GM10266 (cell line): ENCODE results near the gene AP1B1.
"Not testable (repeated sequence)": the region's sequence is repeated elsewhere in the genome, so short reads cannot be mapped to it uniquely, and the experiment has no call there.

Experiments used
- DNase-seq: peaks from one replicate; pipeline ENCODE4 v3.0.0; 2012; ENCODE audit errors: extremely low spot score
- CTCF ChIP-seq: IDR thresholded peaks from 2 replicates; pipeline ENCODE4 v1.5.1; 2012; ENCODE audit warnings: mild to moderate bottlenecking, low read depth; ENCODE audit not compliant: control insufficient read depth, insufficient read depth; ENCODE audit errors: missing control alignments

The AP1B1 gene

DNA sequence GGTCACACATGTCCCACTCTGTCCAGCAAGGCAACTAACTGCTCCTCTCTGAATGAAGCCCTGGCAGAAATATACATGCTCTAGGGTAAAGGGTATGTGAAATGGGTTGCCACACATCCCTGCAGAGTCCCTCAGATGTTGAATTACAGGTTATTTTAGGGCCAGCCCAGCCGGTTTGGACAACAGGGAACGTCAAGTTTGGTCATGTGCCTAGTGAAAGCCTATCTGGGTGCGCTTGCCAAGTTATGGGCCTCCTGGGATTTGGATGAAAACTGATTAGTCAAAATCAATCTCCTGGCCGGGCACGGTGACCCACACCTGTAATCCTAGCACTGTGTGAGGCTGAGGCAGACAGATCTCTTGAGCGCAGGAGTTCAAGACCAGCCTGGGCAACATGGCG, 10.4 kb downstream of the AP1B1 start:
- no peak for TF ChIP-seq CTCF
- DNase-seq = no peak

DNA sequence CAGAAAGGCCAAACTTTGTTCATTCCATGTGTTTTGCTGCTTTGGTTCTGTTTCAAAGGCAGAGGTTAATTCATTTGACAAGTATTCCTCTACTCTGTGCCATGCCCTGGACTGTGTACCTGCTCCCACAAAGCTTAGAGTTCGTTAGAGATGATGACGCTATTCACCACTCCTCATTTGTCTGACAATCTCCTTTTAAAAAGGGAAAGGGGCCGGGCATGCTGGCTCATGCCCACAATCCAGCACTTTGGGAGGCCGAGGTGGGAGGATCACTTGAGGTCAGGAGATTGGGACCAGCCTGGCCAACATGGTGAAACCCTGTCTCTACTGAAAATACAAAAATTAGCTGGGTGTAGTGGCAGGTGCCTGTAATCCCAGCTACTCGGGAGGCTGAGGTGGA, 11.7 kb downstream of the AP1B1 start:
- DNase-seq = not testable (repeated sequence)

GRCh38 chr22:29375398-29376076, 12.8 kb downstream of the AP1B1 start:
- DNase-seq = no peak
- no peak for TF ChIP-seq CTCF

- DNase-seq = not testable (repeated sequence)
Observed at GRCh38 chr22:29374806-29375205, 13.6 kb downstream of the AP1B1 start.

DNA sequence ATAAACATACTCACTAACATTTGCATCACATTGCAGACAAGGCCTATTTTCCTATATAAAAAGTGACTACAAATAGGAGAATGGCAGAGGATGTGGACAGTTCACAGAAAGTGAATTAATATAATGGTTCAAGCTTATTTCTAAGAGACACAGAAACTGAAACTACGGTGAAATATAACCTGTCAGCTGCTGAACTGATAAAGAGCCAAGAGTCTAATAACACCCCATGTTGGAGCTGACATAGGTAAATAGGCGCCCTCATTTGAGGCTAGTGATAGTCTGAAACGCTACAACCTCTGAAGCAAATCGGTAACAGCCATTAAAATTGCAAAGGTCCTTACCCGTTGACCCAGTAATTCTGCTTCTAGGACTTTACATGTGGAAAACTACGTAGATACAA, 14.0 kb downstream of the AP1B1 start:
- no peak for TF ChIP-seq CTCF
- no peak for DNase-seq

DNA sequence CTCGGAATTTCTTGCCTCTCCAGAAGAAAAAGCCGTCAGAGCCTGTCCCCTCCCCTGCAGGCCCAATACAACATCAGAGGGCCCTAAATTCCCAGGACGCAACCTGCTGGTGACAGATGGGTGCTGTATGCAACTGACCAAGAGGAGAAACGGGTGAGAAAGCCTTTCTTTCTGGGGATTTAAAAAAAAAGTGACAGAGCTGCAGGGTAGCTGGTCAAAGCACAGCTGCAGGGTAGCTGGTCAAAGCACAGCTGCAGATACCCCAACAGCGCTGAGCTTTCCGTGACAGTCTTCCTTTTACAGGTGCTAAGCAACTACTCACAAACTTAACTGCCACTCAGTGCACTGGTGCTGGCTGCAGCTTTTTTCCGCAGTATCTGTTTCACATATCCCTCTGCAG, 17.8 kb downstream of the AP1B1 start:
- DNase-seq = no peak
- no peak for TF ChIP-seq CTCF

- DNase-seq = no peak
- TF ChIP-seq CTCF = no peak
Observed at GRCh38 chr22:29369460-29369859, 18.9 kb downstream of the AP1B1 start.

- TF ChIP-seq CTCF = no peak
Observed at GRCh38 chr22:29359469-29359868, 28.9 kb downstream of the AP1B1 start.

DNA sequence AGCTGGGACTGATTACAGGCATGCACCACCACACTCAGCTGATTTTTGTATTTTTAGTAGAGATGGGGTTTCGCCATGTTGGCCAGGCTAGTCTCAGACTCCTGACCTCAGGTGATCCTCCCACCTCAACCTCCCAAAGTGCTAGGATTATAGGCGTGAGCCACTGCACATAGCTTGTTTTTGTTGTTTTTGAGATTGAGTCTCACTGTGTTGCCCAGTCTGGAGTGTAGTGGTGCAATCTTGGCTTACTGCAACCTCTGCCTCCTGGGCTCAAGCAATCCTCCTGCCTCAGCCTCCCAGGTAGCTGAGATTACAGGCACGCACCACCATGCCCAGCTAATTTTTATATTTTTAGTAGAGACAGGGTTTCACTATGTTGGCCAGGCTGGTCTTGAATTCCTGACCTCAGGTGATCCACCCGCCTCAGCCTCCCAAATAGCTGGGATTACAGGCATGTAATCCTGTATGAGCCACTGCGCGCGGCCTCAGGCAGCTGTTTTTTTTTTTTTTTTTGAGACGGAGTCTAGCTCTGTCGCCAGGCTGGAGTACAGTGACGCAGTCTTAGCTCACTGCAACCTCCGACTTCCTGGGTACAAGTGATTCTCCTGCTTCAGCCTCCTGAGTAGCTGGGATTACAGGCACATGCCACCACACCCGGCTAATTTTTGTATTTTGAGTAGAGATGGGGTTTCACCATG, 31.0 kb downstream of the AP1B1 start:
- DNase-seq = not testable (repeated sequence)

More at GRCh38 chr22:29359469-29359868, 28.9 kb downstream of the AP1B1 start:
- no peak for DNase-seq
